MCF 10A (cell line): Measurements from ENCODE around the gene DCP2. TPM values are rescaled to one million over a fixed set of nuclear protein-coding genes. Genes with fewer than 3 reads are reported as not detected.
A peak's percentile ranks its signal among the peaks of the same experiment; 100 is the strongest.

Experiments
- BruUV-seq: library from RNA; stranded (reverse); fragments of 400-500 nt; replicated peaks from 2 replicates; lab custom pipeline; 2021; lab: Mats Ljungman, UMichigan
- CTCF ChIA-PET: fragments of 300-600 bp; sonication (Branson Sonifier 250); formaldehyde crosslinking; extraction: SDS; loops from one replicate; lab custom pipeline; 2021; ENCODE audit warnings: antibody characterized with exemption, inconsistent platforms; lab: Yijun Ruan, JAX
- POLR2A ChIA-PET: fragments of 300-600, 350-650 bp; sonication (Branson Sonifier 250); formaldehyde crosslinking; extraction: SDS; loops from one replicate; lab custom pipeline; 2020; ENCODE audit warnings: antibody characterized with exemption, inconsistent platforms; lab: Yijun Ruan, JAX
- DNase-seq: peaks from one replicate; pipeline ENCODE4 v3.0.0-alpha.2; 2018; ENCODE audit not compliant: unreplicated experiment
- H3K27ac Mint-ChIP-seq: one replicate; pipeline ENCODE4 v1.8.0; 2022; ENCODE audit warnings: mild to moderate bottlenecking, low read depth, mixed read lengths; ENCODE audit not compliant: unreplicated experiment
- H3K27me3 Mint-ChIP-seq: one replicate; pipeline ENCODE4 v1.8.0; 2022; ENCODE audit warnings: mixed read lengths; ENCODE audit not compliant: insufficient read depth, unreplicated experiment
- H3K36me3 Mint-ChIP-seq: one replicate; pipeline ENCODE4 v1.8.0; 2022; ENCODE audit warnings: mild to moderate bottlenecking, moderate library complexity, mixed read lengths; ENCODE audit not compliant: insufficient read depth, unreplicated experiment
- H3K4me1 Mint-ChIP-seq: one replicate; pipeline ENCODE4 v1.8.0; 2022; ENCODE audit warnings: mixed read lengths; ENCODE audit not compliant: insufficient read depth, unreplicated experiment
- H3K4me3 Mint-ChIP-seq: one replicate; pipeline ENCODE4 v1.8.0; 2022; ENCODE audit warnings: mild to moderate bottlenecking, moderate library complexity, mixed read lengths; ENCODE audit not compliant: unreplicated experiment
- H3K9me3 Mint-ChIP-seq: one replicate; pipeline ENCODE4 v1.8.0; 2022; ENCODE audit warnings: mixed read lengths; ENCODE audit not compliant: unreplicated experiment
- CTCF ChIP-seq: fragments of 200-600 bp; IDR thresholded peaks from one replicate; pipeline ENCODE4 v1.8.0; 2022; ENCODE audit warnings: antibody characterized with exemption, mild to moderate bottlenecking; ENCODE audit not compliant: unreplicated experiment
- intact Hi-C: fragments of 100-400 bp; cut with micrococcal nuclease; formaldehyde crosslinking; loops from 2 replicates; pipeline ENCODE4 v1.14.1; 2022
- total RNA-seq: library from RNA; stranded (reverse); gene quantifications from 2 replicates; pipeline ENCODE4 v1.2.3, GENCODE V29; 2022

The DCP2 gene
- total RNA-seq, 1 experiment from 2014 or later, result 34.1 TPM

- Mint-ChIP-seq H3K27me3 (no peaks in the 10 kb centered on the region), H3K4me3 (no peak overlapping the region), H3K9me3 (no peaks in the 10 kb centered on the region), H3K27ac (no peak overlapping the region), H3K4me1 (no peaks in the 10 kb centered on the region), H3K36me3 (no peaks in the 10 kb centered on the region)
- no peak for TF ChIP-seq CTCF
- no TSS peak for BruUV-seq
- ChIA-PET POLR2A (interaction anchor here (1.5 kb wide), 1 partner anchor 25 kb away, joined by 3 read pairs; no protein-coding TSS in a partner anchor), CTCF (interaction anchor here (0.6 to 0.7 kb wide), 6 partner anchors 13 to 873 kb away, joined by 3 read pairs; no protein-coding TSS in a partner anchor)
- intact Hi-C loops, result no loop called here
- no peak for DNase-seq
Measured at GRCh38 chr5:112951124-112951702, 25.4 kb upstream of the DCP2 start.

- H3K27ac Mint-ChIP-seq, result no peak overlapping the region
- intact Hi-C loops, result no loop called here
- H3K36me3 Mint-ChIP-seq, result no peaks in the 10 kb centered on the region
- BruUV-seq, result no TSS peak
- peaks cover 29% of the 10 kb centered on the region for H3K4me1 Mint-ChIP-seq
- no peaks in the 10 kb centered on the region for H3K27me3 Mint-ChIP-seq
- no peak overlapping the region for H3K4me3 Mint-ChIP-seq
- TF ChIP-seq CTCF, result no peak
- no peaks in the 10 kb centered on the region for H3K9me3 Mint-ChIP-seq
- ChIA-PET POLR2A (interaction anchor here (0.7 to 1.5 kb wide), 3 partner anchors 19 to 78 kb away, joined by 3 read pairs; partner anchors contain the start of gene DCP2), CTCF (interaction anchor here (0.6 kb wide), 1 partner anchor 181 kb away, joined by 3 read pairs; no protein-coding TSS in a partner anchor)
- no peak for DNase-seq
Measured at GRCh38 chr5:112956606-112957005, 20.0 kb upstream of the DCP2 start.

GRCh38 chr5:112957036-112957808 lies 19.4 kb upstream of the DCP2 start:
- POLR2A ChIA-PET, result interaction anchor here (0.7 to 1.9 kb wide), 6 partner anchors 19 to 78 kb away, joined by 3 to 11 read pairs (median 3); partner anchors contain the start of genes DCP2 and REEP5
- H3K36me3 Mint-ChIP-seq, result no peaks in the 10 kb centered on the region
- DNase-seq, result peak; percentile 62
- no peak for TF ChIP-seq CTCF
- H3K27me3 Mint-ChIP-seq, result no peaks in the 10 kb centered on the region
- no peak overlapping the region for H3K27ac Mint-ChIP-seq
- H3K4me1 Mint-ChIP-seq, result peaks cover 29% of the 10 kb centered on the region
- intact Hi-C loops, result no loop called here
- CTCF ChIA-PET, result interaction anchor here (0.6 kb wide), 1 partner anchor 182 kb away, joined by 3 read pairs; no protein-coding TSS in a partner anchor
- no peaks in the 10 kb centered on the region for H3K9me3 Mint-ChIP-seq
- BruUV-seq, result no TSS peak
- H3K4me3 Mint-ChIP-seq, result no peak overlapping the region
